Hepatic stellate cell (primary cell): Measurements from ENCODE around the gene FAH.

Experiments
- DNase-seq: peaks from one replicate; pipeline ENCODE4 v3.0.0; 2011; ENCODE audit warnings: low spot score

Gene FAH

DNA sequence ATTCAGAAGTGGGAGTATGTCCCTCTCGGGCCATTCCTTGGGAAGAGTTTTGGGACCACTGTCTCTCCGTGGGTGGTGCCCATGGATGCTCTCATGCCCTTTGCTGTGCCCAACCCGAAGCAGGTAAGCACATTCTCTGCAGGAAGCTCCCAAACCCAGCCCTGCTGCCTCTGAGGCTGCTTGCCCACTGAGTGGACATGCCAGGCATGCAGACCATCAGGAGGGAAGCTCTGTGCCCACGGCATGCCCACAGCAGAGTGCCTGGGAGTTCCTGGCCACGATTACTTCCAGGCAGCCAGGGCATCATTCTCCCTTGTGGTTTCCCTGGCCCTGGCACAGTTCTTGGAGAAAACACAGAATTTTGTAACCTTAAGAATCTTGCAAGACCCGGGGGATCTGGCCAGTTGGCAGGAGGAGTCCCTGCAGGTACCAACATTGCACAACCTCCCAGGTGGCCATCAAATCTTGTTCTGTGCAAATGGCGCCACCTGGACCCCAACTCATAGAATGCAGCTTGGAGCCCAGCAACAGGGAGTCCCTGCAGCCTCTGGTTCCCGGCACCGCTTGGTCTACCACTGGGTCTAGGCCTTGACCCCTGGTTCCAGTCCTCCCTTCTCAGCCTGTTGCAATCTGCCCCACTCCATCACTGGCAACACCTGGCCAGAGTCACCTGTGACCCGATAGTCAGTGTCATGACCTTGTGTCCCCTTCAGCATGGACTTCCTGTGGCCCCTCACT is 20.4 kb downstream of the FAH start:
- DNase-seq: peak; percentile 40

DNA sequence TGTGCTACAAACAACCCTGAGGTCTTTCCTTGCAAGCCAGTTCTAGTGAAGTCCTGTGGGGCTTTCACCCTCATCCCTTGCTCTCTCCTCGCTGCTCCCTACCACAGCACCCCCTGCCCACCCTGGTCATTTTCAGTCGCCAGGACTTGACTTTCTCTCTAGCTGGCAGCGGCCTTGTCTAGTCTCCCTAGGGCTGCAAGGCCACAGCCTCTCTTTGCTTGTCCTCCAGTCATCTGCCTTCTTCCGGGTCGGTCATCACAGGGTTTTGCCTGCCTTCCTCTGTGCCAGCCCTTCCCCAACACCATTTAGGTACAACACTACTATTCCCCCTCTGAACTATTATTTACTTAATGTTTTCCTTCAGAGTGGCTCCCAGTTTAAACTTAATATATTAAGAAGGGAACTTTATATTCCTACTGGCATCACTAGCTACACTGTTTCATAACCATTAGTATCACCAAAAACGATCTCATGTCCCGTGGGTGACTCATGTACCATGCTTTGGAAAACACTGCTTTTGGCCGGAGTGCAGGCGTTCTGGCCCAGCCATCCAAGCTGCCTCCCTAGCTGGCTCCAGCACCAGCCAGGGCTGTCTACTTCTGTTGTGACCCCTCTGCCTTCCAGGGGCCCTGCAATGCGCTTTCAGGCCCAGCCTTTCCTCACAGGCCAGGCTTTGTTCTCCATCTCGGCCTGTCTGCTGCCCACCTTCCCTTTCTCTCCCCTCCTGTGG is 21.4 kb downstream of the FAH start:
- DNase-seq: peak; percentile 68

DNA sequence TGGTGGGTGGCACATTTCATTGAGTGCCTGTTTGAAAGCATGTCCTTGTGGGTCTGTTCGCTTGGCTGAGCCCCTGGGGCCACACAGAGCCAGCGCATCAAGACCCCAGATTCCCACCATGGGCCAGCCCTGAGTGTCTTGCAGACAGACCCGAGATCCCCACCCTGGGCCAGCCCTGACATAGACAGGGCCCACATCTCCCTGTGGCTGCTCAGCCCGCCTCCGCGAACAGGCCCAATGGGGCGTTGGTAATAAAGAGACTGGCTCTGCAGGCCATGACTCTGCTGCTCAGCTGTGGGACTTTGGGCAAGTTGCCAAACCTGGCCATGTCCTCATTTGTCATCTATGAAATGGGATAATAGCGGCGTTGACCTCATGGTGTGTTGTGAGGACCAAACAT is 22.6 kb downstream of the FAH start:
- no peak for DNase-seq

DNA sequence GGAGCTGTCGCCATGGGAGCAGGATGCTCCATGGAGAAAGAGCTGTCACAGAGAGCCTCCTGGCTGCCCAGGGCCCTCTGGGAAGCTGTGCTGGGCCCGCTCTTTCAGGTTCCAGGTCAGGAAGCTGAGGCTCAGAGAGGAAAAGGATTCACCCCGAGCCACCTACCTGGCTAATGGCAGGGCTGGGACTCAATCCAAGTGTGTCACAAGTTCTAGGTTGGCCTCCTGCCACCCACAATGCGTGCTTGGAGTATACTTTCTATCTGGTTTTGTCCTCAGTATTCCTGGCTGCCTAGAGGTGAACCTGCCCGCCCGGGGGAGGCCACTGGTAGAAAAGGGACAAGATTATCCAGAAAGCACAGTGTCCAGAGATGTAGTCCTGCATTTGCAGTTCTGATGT is 23.6 kb downstream of the FAH start:
- DNase-seq: no peak

DNA sequence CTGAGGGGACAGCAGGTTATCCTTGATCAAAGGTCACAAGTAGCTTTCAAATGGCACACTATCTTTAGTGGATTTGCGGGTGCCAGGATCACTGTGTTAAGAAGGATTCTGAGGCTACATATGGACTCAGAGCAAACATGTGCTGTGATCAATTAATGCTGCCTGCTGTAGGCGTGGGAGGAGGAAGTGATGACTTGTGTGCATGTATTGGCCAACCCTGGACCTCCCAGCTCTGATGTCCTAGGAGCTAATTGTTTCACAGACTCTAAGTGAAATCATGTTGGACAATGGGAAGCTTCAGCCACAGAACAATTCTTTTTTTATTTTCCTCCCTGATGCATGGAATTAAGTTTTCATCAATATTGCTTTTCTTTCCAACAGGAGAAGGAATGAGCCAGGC is 24.4 kb downstream of the FAH start:
- no peak for DNase-seq

DNA sequence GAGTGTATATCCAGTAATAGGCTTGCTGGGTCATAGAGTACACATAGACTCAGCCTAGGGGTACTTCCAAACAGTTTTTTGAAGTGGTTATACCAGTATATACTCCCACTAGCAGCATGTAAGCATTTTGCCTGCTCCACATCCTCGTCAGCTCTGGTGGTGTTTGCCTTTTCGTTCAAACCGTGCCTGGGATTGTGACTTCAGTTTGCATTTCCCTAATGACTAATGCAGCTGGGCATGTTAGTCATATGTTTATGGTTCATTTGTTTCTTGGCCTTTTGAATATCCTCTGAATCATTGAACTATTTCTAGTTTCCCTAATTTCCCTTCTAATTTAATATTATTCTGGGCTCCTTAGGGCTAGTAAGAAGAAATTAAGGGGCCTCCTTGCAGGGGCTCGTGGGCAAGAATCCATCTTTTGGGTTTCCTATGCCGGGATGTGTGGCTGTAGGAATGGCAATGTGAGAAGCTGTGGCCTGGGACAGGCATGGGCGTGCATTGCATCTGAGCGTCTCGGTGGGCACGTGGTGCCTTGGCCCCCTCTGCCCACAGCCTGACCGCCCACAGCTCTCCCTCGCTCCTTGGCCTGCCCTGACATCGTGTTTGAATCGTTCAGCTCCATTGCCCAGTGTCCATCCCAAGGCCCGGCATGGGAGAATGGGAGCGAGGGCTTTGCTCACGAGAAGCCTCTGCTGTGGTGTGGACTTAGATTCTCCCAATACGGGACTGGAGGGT is 26.4 kb downstream of the FAH start:
- peak; percentile 91 for DNase-seq

DNA sequence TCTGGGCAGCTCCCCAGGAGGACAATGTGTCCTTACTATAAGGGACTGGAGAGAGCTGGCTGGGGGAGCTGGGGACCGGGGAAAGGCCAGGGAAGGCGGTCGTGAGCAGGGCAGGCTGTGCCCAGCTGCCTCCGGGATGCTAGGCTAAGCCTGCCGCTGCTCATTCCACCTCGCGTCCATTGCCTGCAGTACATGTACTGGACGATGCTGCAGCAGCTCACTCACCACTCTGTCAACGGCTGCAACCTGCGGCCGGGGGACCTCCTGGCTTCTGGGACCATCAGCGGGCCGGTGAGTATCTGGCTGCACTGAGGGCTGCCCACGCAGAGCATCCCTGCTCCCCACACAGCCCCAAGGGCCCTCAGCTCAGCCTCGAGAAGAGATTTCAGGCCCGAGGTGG is 27.1 kb downstream of the FAH start:
- no peak for DNase-seq

DNA sequence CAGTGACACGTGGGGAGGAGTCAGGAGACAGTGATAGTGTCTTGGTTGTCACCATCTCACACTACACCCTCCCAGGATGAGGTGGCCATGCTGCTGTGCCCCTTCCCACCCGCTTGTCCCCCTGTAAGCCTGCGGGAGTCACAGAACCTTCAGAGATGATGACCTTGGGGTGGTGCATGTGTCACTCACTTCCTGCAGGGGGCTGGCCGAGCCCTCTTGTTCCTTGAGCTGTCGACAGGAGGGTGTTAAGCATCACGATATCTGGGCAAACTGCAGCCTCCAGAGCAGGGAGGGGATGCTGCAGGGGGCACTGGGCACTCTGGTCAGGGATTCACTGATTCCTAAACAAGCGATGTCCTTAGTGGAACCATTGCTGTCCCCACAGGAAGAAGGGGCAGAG is 27.7 kb downstream of the FAH start:
- no peak for DNase-seq

DNA sequence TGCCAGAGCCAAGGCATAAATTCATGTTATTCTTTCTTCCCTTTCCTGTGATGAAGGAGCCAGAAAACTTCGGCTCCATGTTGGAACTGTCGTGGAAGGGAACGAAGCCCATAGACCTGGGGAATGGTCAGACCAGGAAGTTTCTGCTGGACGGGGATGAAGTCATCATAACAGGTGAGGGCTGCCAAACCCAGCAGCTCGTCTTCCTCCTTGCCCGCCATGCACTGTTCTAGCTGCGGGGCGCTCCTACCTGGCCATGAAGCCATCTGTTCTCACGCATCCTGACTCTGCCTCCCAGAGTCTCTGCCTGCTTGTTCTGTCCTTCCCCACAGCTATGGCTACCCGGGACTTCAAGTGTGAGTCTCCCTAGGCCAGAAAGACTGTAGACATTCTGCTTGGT is 28.2 kb downstream of the FAH start:
- DNase-seq: no peak

DNA sequence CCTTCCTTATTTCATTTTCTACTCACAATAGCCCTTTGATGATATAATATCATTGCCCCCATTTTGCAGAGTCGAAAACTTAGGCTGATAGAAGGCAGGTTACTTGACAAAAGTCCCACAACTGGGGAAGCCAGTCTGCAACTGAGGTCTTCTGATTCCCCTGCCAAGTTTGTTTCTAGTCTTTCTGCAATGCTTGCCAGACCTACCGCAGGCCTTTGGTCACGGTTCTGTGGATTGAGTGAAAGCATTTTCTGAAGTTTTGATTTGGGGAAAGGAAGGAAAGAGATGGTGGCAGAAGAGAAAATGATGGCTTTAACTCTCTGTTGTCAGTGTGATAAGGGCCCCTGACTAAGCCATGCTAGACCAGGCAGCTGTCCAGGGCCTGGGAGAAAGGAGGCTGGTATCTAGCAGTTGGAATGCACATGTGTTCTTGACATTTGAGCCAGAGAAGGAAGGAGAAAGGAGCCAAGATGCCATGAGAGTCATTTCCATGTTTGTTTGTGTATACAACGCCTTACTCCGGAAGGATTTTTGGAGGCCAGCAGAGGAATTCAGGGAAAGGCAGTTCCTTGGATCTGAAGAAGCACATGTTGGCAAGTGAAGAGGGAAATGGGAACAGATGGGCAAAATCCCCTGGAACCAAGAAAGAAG is 29.9 kb downstream of the FAH start:
- DNase-seq: peak; percentile 65

DNA sequence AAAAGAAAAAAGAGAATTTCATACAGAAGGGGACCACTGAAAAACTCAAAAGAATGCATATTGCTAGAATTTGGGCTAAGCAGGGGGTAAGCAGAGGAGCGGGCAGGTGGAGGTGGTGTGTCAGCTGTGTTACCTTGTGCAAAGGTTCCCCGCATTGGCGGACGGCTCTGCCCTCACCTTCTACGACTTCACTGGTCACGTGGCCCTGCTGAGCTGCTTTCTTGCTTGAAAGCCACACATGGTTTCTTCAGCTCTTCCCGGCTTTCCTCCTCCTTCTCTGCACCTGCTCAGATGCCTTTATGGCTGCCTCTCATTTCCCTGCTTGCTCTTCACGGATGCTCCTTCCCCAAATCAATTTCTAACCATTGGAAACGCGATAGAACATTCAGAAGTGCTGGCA is 30.5 kb downstream of the FAH start:
- no peak for DNase-seq

DNA sequence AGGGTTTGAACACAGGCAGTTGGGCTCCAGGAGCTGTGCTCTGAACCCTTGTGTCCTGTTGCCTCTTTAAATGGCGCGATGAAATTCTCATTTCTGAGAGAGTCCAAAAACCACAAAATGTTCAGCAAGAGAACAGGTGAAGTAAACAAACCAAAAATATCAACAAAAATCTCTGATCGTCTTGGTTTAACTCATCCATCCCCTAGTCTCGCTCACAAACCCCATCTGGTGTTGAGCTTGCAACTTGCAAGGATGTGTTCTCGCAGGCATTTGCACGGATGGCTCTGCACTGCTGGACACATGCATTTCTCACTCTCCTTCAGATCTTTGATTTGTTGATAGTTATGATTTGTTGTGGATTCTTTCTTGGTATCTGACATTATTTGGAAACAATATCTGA is 31.1 kb downstream of the FAH start:
- no peak for DNase-seq

DNA sequence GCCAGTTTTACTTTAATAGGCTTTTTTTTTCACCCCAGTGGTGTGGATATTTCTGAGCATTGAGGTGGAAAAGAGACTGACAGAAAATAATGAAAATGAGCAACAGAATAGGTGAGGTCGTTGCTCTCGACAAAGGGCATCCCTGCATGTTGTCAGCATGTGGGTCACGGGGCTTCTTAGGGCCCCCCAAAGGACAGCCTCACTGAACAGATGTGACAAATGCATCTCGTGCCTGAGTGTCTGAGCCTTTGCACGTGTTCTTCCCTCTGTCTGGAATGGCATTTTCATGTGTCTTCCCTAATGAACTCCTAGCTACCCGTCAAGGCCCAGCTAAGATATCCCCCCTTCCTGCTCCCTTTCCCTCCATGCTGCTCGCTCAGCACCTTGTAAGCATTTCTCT is 31.8 kb downstream of the FAH start:
- DNase-seq: no peak

DNA sequence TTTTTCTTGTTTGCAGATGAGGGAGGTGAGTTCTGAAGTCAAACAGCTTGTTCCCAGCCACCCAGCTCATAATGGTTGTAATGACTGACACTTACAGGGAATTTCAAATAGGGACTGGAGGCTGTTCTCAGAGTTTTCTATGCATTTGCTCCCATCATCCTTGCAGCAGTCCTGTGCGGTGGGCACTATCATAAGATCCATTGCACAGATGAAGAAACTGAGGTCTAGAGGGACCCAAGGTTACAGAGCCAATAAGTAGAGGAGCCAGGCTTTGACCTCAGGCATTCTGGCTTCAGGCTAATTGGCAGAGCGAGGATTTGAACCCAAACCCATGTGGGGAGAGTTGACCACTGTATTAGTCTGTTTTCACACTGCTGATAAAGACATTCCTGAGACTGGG is 32.4 kb downstream of the FAH start:
- no peak for DNase-seq

DNA sequence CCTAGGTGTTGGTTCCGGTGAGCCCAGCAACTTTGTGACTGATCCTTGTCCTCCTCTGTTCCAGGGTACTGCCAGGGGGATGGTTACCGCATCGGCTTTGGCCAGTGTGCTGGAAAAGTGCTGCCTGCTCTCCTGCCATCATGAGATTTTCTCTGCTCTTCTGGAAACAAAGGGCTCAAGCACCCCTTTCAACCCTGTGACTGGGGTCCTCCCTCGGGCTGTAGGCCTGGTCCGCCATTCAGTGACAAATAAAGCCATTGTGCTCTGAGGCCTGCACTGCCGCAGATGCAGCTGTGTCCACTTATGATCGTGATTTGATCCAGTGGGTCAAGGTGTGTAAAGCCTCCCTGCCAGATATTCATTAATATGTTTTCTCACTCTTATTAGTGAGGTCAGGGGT is 33.3 kb downstream of the FAH start:
- DNase-seq: no peak

DNA sequence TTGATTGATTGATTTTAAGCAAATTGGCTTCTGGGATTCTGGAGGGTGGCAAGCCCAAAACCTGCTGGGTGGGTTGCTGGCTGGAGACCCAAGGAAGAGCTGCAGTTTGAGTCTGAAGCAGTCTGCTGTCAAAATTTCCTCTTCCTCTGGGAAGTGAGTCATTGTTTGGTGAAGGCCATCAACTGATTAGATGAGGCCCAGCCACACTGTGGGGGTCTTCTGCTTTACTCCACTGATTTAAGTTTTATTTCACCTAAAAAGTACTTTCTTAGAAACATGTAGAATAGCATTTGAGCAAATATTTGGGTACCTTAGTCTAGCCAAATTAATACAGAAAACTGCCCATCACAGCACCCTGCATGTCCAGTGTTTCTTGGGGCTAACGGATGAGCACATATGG is 33.8 kb downstream of the FAH start:
- DNase-seq: no peak

DNA sequence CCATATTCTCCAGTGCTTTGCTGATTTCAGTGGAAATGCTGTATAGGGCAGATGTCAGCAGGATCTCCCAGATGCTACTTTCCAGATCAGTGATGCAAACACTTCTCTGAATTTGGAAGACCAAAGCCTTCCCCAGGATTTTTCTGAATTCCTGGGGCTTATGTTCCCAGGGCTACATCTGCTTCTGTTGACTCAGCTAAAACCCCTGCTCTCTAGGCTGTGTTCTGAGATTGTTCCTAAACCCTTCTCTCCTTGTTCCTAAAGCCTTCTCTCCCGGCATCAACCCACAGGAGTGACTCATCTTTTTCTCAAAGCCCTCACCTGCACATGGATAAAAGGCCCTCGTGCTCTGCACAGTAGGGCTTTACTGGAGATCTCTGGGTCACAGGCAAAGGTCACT is 35.5 kb downstream of the FAH start:
- no peak for DNase-seq

DNA sequence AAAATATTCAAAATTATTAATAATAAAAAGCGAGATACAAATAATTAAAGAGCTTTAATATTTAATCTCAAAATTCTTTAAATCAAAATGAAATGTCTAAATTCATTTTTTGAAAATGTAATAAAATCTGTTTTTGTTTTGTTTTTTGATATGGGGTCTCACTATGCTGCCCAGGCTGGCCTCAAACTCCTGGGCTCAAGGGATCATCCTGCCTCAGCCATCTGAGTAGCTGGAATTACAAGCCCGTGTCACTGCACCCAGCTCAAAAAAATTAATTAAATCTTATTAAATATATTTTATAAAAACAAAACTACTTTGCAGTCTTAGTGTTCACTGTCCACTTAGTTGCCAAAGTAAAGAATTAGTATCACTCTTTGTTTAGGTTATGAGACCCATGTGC is 38.4 kb downstream of the FAH start:
- no peak for DNase-seq

DNA sequence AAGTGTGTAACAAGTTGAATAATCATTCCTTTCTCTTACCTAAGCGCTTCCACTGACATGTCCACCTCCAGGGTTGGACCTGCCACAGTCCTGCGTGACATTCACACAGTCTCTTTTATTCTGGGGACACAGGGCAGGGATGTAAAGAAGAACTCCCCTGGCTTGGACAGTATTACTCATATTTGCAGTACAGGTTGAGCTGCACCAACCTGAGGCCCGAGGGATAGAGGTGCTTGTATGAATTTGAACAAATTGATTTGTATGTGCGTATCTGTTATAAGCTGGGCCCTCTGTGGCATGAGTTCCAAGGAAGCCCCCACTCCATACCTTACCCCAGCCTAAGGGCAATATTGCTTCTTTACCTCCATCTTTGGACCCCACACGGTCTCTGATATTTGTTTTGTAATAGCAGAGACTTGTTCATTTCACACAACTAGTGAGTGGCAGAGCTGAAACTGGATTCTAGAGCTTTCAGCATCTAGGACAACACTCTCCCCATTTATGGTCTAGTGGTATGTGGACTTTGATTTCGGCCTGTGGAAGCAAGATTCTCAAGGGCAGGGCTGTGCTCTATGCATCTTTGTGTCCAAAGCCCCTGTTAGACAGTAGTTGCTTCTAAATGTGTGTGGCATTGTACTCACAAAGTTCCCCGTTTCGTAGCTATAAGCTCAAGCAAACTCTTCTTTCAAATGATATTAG is 39.2 kb downstream of the FAH start:
- DNase-seq: no peak

DNA sequence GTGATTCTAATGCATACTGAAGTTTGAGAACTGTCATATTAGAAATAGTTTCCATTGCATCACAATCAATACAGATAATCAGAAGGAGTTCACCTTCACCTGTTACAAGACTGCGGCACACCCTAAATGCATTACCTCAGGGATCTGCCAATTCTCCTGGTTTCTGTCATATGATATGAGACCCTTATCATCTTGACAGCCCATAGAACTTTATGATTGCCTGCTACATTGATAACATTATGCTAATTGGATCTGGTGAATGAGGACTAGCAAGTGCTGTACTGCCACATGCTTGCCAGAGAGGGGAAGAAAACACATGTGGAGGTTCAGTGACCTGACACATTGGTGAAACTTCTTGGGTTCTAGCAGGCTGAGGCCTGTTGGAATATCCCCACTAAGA is 41.4 kb downstream of the FAH start:
- DNase-seq: no peak

DNA sequence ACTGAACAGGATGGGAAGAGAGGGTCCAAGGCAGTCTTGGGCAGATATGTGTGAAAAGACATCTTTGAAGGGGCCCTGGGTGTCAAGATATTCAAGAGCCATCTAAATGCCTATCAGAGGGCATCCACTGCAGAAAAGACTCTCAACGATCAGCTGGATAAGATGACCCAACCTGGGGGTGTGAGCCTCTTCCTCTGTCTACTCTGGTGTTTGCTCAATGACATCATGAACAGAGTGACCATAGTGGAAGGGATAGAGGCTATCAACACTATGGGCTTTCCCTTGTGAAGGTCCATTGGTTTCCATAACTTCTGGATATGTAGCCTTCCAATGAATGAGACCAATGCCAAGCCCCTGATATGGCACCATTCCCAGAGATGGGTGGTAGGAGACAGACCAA is 42.1 kb downstream of the FAH start:
- DNase-seq: no peak

DNA sequence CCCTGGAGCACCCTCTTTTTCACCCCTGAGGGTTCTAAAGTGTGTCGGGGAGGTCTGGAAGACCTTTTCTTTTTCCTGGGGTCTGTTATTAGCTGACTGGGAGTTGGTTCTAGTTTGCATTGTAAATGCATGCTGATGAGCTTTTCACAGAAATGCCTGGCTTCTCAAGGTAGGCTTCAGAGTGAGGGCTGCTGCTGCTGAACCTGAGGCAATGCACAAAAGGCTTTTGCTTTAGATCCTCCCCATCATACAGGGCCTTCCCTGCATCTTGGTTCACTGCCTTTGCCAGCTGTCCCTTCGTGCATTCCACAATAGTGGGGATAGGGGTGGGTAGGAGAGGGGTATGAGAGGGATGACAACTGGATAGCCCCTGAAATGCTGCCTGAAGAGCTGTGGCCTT is 46.6 kb downstream of the FAH start:
- DNase-seq: no peak
